Left colon (tissue), 2 donors: ENCODE measurements around the gene TAF1A. TPM values are rescaled to one million over a fixed set of nuclear protein-coding genes. Genes with fewer than 3 reads are reported as not detected.

Source experiments
- ATAC-seq: fragments of 200-7000 bp; cut with Tn5 transposase; one replicate; pipeline ENCODE4 v1.9.1; 2020; ENCODE audit warnings: mild to moderate bottlenecking, moderate library complexity
- DNase-seq, 2 donors: peaks; one replicate each; pipeline ENCODE4 v3.0.0-alpha.2; 2020
- intact Hi-C, 2 donors: fragments of 100-400 bp; cut with DNase I in 1 of 2; cut with micrococcal nuclease in 1 of 2; formaldehyde crosslinking; loops; one replicate each; pipeline versions ENCODE4 v1.11.2 to v1.14.0; 2022; cut with DNase I, micrococcal nuclease
- total RNA-seq, 2 donors: library from RNA; stranded (reverse); fragmentation: NEBNext Ultra II Directional; extraction: Animal tissue kit (Norgen Biotek cat#: 25700); gene quantifications; one replicate each; pipeline ENCODE4 v1.2.1, GENCODE V29; 2021
- donor health status: DM: no; HTN: no; CAD: no.
- donor health status: DM: yes; HTN: yes; CAD: no.

The TAF1A gene
- total RNA-seq, 2 donors from 2014 or later = 4.2 to 4.6 TPM

GRCh38 chr1:222546548-222547259 is 43.0 kb downstream of the TAF1A start:
- intact Hi-C loops = no loop called here
- ATAC-seq = no peak
- no peak for DNase-seq

GRCh38 chr1:222546091-222546490 is 43.6 kb downstream of the TAF1A start:
- ATAC-seq (no peak), DNase-seq (no peak)
- intact Hi-C loops = no loop called here

DNA sequence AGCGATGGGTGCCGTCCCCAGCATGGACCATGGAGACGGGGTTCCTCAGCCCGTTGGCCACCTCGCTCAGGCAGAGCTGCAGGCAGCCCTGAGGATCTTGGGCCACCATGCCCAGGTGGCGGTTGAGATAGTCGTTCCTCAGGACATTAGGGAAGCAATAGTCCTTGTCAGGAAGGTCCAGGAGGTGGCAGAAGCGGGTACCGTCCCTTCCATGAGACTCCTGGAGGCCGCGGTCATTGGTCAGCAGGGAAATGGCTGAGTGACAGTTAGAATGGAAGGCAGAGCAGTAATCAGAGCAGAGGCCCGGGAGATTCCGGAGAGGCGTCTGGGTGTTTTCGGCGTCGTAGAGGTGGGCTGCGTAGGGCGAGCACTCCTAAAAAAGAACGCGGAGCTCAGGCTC is 45.9 kb downstream of the TAF1A start:
- intact Hi-C loops = no loop called here
- DNase-seq (no peak), ATAC-seq (peak; percentile 34)

DNA sequence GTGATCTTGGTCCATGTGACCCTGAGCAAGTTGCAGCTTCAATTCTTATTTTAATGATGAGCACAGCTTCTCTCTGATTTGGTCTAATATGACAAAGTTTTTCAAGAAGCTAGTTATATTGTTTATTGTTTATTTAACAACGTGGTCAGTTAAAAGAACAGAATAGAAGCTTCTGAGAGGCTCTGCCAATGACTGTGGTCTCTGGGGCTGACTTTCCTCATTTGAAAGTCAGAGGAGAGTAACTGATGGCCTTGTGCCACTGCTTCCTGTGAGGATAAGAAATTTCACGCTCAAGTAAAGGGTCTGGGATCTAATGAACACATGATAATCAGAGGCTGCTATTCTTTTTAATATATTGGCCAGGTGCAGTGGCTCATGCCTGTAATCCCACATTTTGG is 49.1 kb downstream of the TAF1A start:
- intact Hi-C loops = no loop called here
- no peak for ATAC-seq
- no peak for DNase-seq

- DNase-seq (no peak), ATAC-seq (no peak)
- intact Hi-C loops = no loop called here
Observed at GRCh38 chr1:222539951-222540597, 49.7 kb downstream of the TAF1A start.

DNA sequence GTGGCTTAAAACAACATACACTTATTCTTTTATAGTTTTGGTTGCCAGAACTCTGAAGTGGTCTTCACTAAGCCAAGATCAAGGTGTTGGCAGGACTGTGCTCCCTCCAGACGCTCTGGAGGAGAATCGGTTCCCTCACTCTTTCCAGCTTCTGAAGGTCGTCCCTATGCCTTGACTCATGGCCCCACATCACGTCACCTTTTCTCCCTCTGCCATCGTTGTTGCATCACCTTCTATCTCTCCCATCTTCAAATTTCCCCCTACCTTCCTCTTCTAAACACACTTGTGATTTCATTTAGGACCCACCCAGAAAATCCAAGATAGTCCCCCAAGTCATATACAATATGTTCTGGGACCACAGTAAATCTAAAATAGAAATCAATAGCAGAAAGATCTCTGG is 54.3 kb downstream of the TAF1A start:
- no peak for ATAC-seq
- DNase-seq = no peak
- intact Hi-C loops = no loop called here

DNA sequence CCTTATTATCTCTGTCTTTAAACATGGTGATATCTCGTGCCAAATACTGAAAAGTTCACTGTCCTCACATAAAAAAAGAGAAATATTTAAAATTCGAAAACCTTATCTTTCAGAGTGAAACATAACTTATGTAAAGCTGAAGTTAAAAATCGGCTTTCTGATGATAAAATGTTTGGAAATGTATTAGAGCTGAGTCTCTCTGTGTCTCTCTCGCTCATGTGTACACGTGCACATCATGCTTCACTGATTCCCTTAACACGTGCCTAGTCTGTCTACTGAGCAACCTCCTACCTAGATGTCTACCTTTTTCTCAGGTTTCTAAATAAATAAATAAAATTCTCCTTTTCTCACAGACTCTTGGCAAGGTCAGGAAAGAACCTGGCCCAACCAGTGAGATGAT is 58.9 kb downstream of the TAF1A start:
- DNase-seq (no peak), ATAC-seq (no peak)
- intact Hi-C loops = no loop called here

DNA sequence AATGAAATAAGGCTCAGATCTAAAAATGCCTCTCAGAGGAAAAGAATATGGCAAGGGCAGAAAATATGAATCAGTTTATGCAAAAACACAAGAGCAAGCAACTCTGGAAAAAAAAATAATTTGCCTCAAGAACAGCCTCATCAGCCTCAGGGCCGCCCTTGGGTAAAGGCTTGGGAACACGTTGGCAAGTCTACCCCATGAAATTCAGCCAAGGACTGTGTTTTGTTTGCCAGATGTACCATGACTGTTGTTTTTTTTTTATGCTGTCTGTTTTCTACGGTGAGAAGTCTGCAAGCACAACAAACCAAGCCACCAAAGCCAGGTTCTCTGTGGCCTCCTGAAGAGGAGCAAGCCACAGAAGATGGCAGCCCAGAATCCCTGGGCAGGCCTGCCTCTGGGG is 59.8 kb downstream of the TAF1A start:
- no peak for DNase-seq
- ATAC-seq = no peak
- intact Hi-C loops = no loop called here

DNA sequence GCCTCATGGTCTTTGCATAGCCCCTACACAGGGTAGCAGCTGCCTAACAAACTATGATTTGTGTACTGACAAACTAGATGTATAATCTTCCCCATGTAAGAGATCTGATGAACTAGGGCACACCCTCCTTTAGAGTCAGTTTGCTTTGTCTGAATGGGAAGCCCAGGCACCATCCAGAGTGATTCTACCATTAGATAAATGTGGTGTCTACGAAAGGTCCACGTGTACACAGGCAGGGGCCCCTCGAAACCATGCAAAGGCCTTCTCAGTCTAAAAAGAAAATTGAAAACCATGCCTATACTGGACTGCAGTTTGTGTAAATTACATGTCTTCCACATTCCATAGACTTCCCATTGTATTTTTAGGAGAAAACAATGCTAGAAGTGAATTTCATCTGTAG is 60.6 kb downstream of the TAF1A start:
- ATAC-seq (no peak), DNase-seq (no peak)
- intact Hi-C loops = no loop called here

- no peak for DNase-seq
- ATAC-seq = no peak
- intact Hi-C loops = no loop called here
Observed at GRCh38 chr1:222525951-222526350, 63.8 kb downstream of the TAF1A start.

GRCh38 chr1:222523852-222524251 is 65.9 kb downstream of the TAF1A start:
- intact Hi-C loops = no loop called here
- DNase-seq = no peak
- ATAC-seq = no peak

- no peak for ATAC-seq
- DNase-seq = no peak
- intact Hi-C loops = no loop called here
Observed at GRCh38 chr1:222522105-222522915, 67.4 kb downstream of the TAF1A start.

DNA sequence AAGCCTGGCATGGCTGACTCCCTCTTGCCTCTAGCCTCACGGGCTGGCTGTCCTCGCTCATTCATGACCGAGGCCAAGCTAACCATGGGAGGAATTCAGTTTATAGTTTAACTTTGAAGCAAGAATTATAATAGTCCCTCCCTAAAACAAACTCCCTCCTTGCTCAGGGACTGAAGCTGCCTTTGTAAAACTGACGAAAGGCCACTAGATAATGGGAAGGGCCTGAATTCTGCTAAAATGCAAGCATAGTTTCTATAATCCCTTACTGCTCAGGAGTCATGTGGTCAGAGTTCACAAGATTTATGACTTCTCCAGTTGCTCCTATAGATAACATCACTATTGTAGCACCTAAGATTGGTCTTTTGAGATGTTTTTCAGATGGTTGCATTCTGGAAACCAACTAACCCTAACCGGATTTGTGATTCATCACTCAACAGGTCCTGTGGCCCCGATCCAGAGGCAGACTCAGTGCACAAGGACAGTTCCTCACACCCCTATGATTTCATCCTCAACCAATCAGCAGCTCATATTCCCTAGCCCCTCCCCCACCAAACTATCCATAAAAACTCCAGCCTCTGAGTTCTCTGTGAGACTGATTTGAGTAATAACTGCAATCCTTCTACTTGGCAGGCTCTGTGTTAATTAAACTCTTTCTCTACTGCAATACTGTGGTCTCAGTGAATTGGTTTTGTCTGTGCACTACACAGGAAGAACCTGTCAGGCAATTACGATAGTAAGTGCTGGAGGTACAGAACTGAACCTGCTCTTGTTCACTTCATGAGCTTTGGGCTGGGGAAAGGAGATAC is 68.2 kb downstream of the TAF1A start:
- intact Hi-C loops = no loop called here
- ATAC-seq = no peak
- no peak for DNase-seq

Other genes starting within 250 kb of the TAF1A start
- under 1 TPM; 0.67 to 0.70 TPM for gene HHIPL2, start 41.8 kb downstream of the TAF1A start, total RNA-seq
- 10 to 100 TPM; 67.4 to 68.3 TPM for gene MIA3, start 28.2 kb upstream of the TAF1A start, total RNA-seq
- 10 to 100 TPM; 30.6 to 41.2 TPM for gene AIDA, start 122.6 kb upstream of the TAF1A start, total RNA-seq
- 10 to 100 TPM; 65.9 to 71.4 TPM for gene BROX, start 122.6 kb upstream of the TAF1A start, total RNA-seq
- gene FAM177B, start 147.3 kb upstream of the TAF1A start, total RNA-seq = 10 to 100 TPM; 17.8 to 19.1 TPM
- gene DISP1, start 225.1 kb upstream of the TAF1A start, total RNA-seq = 1 to 10 TPM; 1.6 to 4.2 TPM